Adipocyte (in vitro differentiated cells): Measurements from ENCODE around the gene PRR35.

Experiments used
- DNase-seq: peaks from one replicate; pipeline ENCODE4 v3.0.0-alpha.2; 2015; ENCODE audit warnings: low read depth
- H3K27me3 ChIP-seq: replicated peaks from 2 replicates; pipeline ENCODE4 v1.7.0; 2013; ENCODE audit warnings: mild to moderate bottlenecking, low read length, moderate library complexity; ENCODE audit not compliant: control insufficient read depth, insufficient read depth
- H3K36me3 ChIP-seq: 2 replicates; pipeline ENCODE4 v1.7.0; 2013; ENCODE audit warnings: low read length, mild to moderate bottlenecking, moderate library complexity; ENCODE audit not compliant: control insufficient read depth, insufficient read depth, severe bottlenecking
- H3K4me1 ChIP-seq: 2 replicates; pipeline ENCODE4 v1.7.0; 2013; ENCODE audit warnings: mild to moderate bottlenecking, low read length, moderate library complexity; ENCODE audit not compliant: control insufficient read depth, insufficient read depth
- H3K4me3 ChIP-seq: 2 replicates; pipeline ENCODE4 v1.7.0; 2013; ENCODE audit warnings: mild to moderate bottlenecking, low read length, moderate library complexity
- H3K9ac ChIP-seq: 2 replicates; pipeline ENCODE4 v1.7.0; 2013; ENCODE audit warnings: mild to moderate bottlenecking, low read length, moderate library complexity
- H3K9me3 ChIP-seq: 2 replicates; pipeline ENCODE4 v1.7.0; 2013; ENCODE audit warnings: mild to moderate bottlenecking, low read length, moderate library complexity; ENCODE audit not compliant: control insufficient read depth

PRR35 gene

GRCh38 chr16:530111-530817, 29.9 kb upstream of the PRR35 start:
- no peaks in the 10 kb centered on the region for H3K9me3 ChIP-seq
- DNase-seq: no peak
- peak overlapping the region; percentile 98 for H3K9ac ChIP-seq
- H3K4me3 ChIP-seq: peak overlapping the region; percentile 94
- no peaks in the 10 kb centered on the region for H3K36me3 ChIP-seq
- peaks cover 42% of the 10 kb centered on the region for H3K4me1 ChIP-seq
- no peaks in the 10 kb centered on the region for H3K27me3 ChIP-seq

GRCh38 chr16:531494-532125, 28.6 kb upstream of the PRR35 start:
- Histone ChIP-seq H3K9me3 (no peaks in the 10 kb centered on the region), H3K36me3 (no peaks in the 10 kb centered on the region), H3K4me3 (no peak overlapping the region), H3K4me1 (peaks cover 33% of the 10 kb centered on the region), H3K27me3 (no peaks in the 10 kb centered on the region), H3K9ac (no peak overlapping the region)
- DNase-seq: no peak

- no peaks in the 10 kb centered on the region for H3K27me3 ChIP-seq
- H3K9me3 ChIP-seq: no peaks in the 10 kb centered on the region
- H3K4me1 ChIP-seq: peaks cover 32% of the 10 kb centered on the region
- peaks cover 5% of the 10 kb centered on the region for H3K36me3 ChIP-seq
- no peak for DNase-seq
- no peak overlapping the region for H3K9ac ChIP-seq
- H3K4me3 ChIP-seq: no peak overlapping the region
These were observed 26.6 kb upstream of the PRR35 start for GRCh38 chr16:533391-534123.

- Histone ChIP-seq H3K9me3 (no peaks in the 10 kb centered on the region), H3K4me1 (peaks cover 29% of the 10 kb centered on the region), H3K36me3 (peaks cover 5% of the 10 kb centered on the region), H3K27me3 (no peaks in the 10 kb centered on the region), H3K9ac (no peak overlapping the region), H3K4me3 (no peak overlapping the region)
- DNase-seq: no peak
These were observed 26.1 kb upstream of the PRR35 start for GRCh38 chr16:534135-534534.

GRCh38 chr16:534856-535445, 25.2 kb upstream of the PRR35 start:
- peaks cover 21% of the 10 kb centered on the region for H3K4me1 ChIP-seq

GRCh38 chr16:535446-536405, 24.5 kb upstream of the PRR35 start:
- Histone ChIP-seq H3K27me3 (no peaks in the 10 kb centered on the region), H3K4me3 (peak overlapping the region; percentile 27), H3K4me1 (peaks cover 14% of the 10 kb centered on the region), H3K9ac (peak overlapping the region; percentile 63), H3K36me3 (peaks cover 5% of the 10 kb centered on the region), H3K9me3 (no peaks in the 10 kb centered on the region)
- DNase-seq: peak; percentile 68

More at GRCh38 chr16:534856-535445, 25.2 kb upstream of the PRR35 start:
- Histone ChIP-seq H3K4me3 (peak overlapping the region; percentile 27), H3K9ac (peak overlapping the region; percentile 63), H3K27me3 (no peaks in the 10 kb centered on the region), H3K36me3 (peaks cover 5% of the 10 kb centered on the region), H3K9me3 (no peaks in the 10 kb centered on the region)
- DNase-seq: no peak

GRCh38 chr16:536746-537145, 23.4 kb upstream of the PRR35 start:
- Histone ChIP-seq H3K27me3 (no peaks in the 10 kb centered on the region), H3K9me3 (no peaks in the 10 kb centered on the region), H3K9ac (no peak overlapping the region), H3K36me3 (peaks cover 9% of the 10 kb centered on the region), H3K4me3 (no peak overlapping the region), H3K4me1 (peaks cover 14% of the 10 kb centered on the region)
- DNase-seq: no peak

GRCh38 chr16:537415-538335, 22.5 kb upstream of the PRR35 start:
- no peak for DNase-seq
- peaks cover 14% of the 10 kb centered on the region for H3K4me1 ChIP-seq
- H3K27me3 ChIP-seq: no peaks in the 10 kb centered on the region
- peaks cover 9% of the 10 kb centered on the region for H3K36me3 ChIP-seq
- H3K9ac ChIP-seq: no peak overlapping the region
- H3K9me3 ChIP-seq: no peaks in the 10 kb centered on the region
- no peak overlapping the region for H3K4me3 ChIP-seq

- peak; percentile 72 for DNase-seq
- Histone ChIP-seq H3K9ac (no peak overlapping the region), H3K4me1 (peaks cover 7% of the 10 kb centered on the region), H3K4me3 (no peak overlapping the region), H3K9me3 (no peaks in the 10 kb centered on the region), H3K36me3 (peaks cover 9% of the 10 kb centered on the region), H3K27me3 (no peaks in the 10 kb centered on the region)
These were observed 20.2 kb upstream of the PRR35 start for GRCh38 chr16:539901-540530.
